Body of pancreas (tissue), 4 donors: ENCODE measurements around the gene FOXF1. TPM values are rescaled to one million over a fixed set of nuclear protein-coding genes. Genes with fewer than 3 reads are reported as not detected.

ENCODE experiments used
- ATAC-seq: fragments of 150-250 bp; one replicate; pipeline ENCODE4 v1.9.1; 2016
- DNase-seq, 4 donors: peaks; one replicate each; pipeline ENCODE4 v3.0.0-alpha.2; 2019
- H3K27ac ChIP-seq, 4 donors: fragments of 200-600 bp; sonication (generic); 1 replicate in 3 of 4; 2 replicates in 1 of 4; pipeline versions ENCODE4 v1.5.1 to v1.6.1; 2016 to 2019; ENCODE audit warnings: mild to moderate bottlenecking in 1 of 4, mixed read lengths in 1 of 4, moderate library complexity in 1 of 4
- H3K27me3 ChIP-seq, 2 donors: fragments of 200-600 bp; sonication (generic); one replicate each; pipeline ENCODE4 v1.6.0; 2016; ENCODE audit warnings: mild to moderate bottlenecking in 1 of 2
- H3K36me3 ChIP-seq, 2 donors: fragments of 200-600 bp; sonication (generic); replicated peaks in 1 of 2; 2 replicates each; pipeline ENCODE4 v1.5.1; 2016; ENCODE audit warnings: low read depth in 2 of 2; ENCODE audit not compliant: insufficient read depth in 1 of 2
- H3K4me1 ChIP-seq: fragments of 200-600 bp; sonication (generic); one replicate; pipeline ENCODE4 v1.6.0; 2016
- H3K4me3 ChIP-seq, 2 donors: fragments of 200-600 bp; sonication (generic); 1 replicate in 1 of 2; 2 replicates in 1 of 2; pipeline ENCODE4 v1.5.1; 2016 to 2019
- H3K9me3 ChIP-seq, 3 donors: fragments of 200-600 bp; sonication (generic); 1 replicate in 2 of 3; 2 replicates in 1 of 3; pipeline ENCODE4 v1.5.1; 2016
- POLR2A ChIP-seq, 3 donors: fragments of 450-650 bp; IDR thresholded peaks; one replicate each; pipeline ENCODE4 v1.6.1; 2016; ENCODE audit warnings: antibody characterized with exemption in 3 of 3, mild to moderate bottlenecking in 2 of 3
- WGBS, 2 donors: methylation state at CpG; one replicate each; pipeline ENCODE4 v1.1.5; 2017; 5-methylcytosine and 5-hydroxymethylcytosine counted together
- intact Hi-C: fragments of 100-400 bp; cut with DNase I; formaldehyde crosslinking; loops from one replicate; pipeline ENCODE4 v1.15.1; 2023
- total RNA-seq, 2 donors: library from RNA; depleted of rRNA; stranded (reverse); fragments of >200 nt; gene quantifications; one replicate each; pipeline ENCODE4 v1.1.0, GENCODE V29; 2016
- TF ChIP-seq, protein P1 (sequence below), 7 experiments: fragments of 450-650 bp in 4 of 7; fragments of 200-600 bp in 3 of 7; sonication (generic) in 3 of 7; IDR thresholded peaks; one replicate each; pipeline ENCODE4 v1.5.1; 2016 to 2019; ENCODE audit warnings: antibody characterized with exemption in 7 of 7

FOXF1 gene
- total RNA-seq, 2 donors from 2014 or later: 0.52 to 7.3 TPM

DNA sequence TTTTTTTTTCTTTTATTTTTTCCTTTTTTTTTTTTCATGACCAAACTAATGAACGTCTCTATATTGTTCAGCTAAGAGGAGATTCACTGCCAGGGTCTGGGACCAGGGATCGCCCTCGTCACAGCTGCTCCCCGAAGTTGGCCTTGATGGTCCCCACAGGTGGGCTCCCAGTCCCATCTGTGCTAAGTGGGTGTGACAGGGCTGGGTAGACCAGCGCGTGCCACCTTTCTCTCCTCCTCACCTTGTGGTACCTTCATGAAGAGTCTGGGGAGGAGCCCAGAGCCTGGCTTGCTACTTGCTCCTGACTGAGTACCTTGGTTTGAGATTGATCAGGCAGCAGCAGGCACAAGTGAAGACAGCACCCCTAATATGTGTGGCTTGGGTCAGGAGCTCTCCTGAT lies 6.5 kb upstream of the FOXF1 start:
- no peak overlapping the region for H3K4me3 ChIP-seq
- peaks cover 17% of the 10 kb centered on the region for H3K4me1 ChIP-seq
- no peak for DNase-seq

DNA sequence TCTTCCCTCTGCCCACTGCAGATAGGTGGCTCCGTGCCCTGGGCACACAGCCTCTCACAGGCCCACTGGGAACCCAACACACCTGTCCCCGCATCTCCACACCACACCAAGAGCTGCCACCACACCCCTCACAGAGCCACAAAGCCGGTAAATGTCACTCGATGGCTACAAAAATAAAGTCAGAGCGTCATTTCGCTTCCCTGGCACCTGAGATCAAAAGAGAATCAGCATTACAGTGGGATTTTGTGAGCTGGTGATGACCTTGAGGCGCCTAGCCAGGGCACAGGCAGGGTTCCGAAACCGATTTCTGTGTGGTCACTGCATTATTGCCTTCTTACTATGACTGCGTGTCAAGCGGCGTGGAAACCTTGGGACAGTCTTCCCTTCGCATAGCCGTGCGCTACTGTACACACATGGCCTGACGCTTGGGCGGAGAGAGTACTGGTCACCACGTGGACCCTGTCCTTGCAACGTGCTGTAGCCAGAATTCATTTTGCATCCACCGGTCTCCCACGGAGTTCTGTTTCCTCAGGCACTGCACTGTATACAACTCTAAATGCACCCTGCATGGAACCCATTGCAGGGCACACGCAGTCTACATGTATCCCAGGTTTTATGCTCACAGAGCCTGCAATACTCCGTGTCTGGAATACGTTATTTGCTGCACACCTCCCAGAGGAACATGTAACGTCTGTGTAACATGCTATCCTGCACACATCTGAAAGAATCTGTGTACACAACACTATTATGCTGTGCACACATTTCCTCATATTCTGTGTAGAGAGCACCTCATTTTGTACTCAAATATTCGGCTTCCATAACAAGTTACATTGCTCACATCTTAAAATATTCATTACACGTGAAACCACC lies 5.8 kb upstream of the FOXF1 start:
- H3K9me3 ChIP-seq: no peaks in the 10 kb centered on the region
- peaks cover 0 to 32% of the 10 kb centered on the region in 2 donors for H3K27me3 ChIP-seq
- H3K27ac ChIP-seq: no peak overlapping the region
- peaks cover 20% of the 10 kb centered on the region for H3K4me1 ChIP-seq
- H3K36me3 ChIP-seq: no peaks in the 10 kb centered on the region
- H3K4me3 ChIP-seq: no peak overlapping the region
- TF ChIP-seq, protein P1, sequence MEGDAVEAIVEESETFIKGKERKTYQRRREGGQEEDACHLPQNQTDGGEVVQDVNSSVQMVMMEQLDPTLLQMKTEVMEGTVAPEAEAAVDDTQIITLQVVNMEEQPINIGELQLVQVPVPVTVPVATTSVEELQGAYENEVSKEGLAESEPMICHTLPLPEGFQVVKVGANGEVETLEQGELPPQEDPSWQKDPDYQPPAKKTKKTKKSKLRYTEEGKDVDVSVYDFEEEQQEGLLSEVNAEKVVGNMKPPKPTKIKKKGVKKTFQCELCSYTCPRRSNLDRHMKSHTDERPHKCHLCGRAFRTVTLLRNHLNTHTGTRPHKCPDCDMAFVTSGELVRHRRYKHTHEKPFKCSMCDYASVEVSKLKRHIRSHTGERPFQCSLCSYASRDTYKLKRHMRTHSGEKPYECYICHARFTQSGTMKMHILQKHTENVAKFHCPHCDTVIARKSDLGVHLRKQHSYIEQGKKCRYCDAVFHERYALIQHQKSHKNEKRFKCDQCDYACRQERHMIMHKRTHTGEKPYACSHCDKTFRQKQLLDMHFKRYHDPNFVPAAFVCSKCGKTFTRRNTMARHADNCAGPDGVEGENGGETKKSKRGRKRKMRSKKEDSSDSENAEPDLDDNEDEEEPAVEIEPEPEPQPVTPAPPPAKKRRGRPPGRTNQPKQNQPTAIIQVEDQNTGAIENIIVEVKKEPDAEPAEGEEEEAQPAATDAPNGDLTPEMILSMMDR (IDR thresholded peaks at IDR 0.05): no peak
- TF ChIP-seq POLR2A (IDR thresholded peaks at IDR 0.05): no peak
- 11 to 14% methylated on average over 23 to 27 of the region's 27 CpGs for WGBS, 2 donors
- intact Hi-C loops: no loop called here
- DNase-seq (no peak), ATAC-seq (no peak)

More for the DNA sequence above, 6.5 kb upstream of the FOXF1 start:
- WGBS, 2 donors: 6% methylated on average over 6 of the region's 6 CpGs
- intact Hi-C loops: no loop called here
- TF ChIP-seq POLR2A (IDR thresholded peaks at IDR 0.05): no peak
- TF ChIP-seq, protein P1 (IDR thresholded peaks at IDR 0.05): no peak
- ATAC-seq: no peak
- Histone ChIP-seq H3K27ac (no peak overlapping the region), H3K36me3 (no peaks in the 10 kb centered on the region), H3K27me3 (peaks cover 0 to 35% of the 10 kb centered on the region in 2 donors), H3K9me3 (no peaks in the 10 kb centered on the region)

DNA sequence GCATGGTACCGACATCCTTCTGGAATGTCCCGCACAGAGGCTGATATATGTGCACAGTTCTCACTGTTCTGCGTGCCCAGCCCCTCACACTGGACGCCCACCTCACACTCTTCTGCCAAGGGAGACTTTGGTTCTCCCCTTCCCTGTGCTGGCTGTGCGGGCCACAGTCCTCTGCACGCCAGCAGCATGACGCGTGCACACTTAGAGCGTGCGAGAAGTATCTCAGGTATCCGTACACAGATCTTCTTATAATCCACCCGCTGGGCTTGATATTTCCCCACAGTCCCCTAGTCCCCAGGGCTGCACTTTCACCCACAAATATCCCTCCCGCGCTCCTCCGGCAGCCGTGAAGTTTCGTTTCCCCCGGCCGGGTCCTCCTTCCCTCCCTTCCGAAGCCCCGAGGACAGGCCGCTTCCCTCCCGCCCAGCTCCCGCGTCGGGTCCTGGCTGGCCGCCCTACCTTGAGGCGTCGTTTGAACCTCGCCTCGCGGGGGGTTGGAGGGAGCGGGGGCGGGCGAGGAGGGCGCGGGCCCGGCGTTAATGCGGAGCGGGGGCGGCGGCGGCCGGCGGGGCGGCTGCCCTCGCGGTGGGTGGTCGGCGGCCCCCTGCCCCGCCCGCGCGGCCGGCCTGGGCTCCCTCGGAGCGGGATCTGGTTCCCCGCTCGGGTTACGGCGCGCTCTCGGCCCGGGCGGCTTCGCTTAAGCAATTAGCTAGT lies 5.0 kb upstream of the FOXF1 start:
- no peak for ATAC-seq
- no peak for TF ChIP-seq POLR2A (IDR thresholded peaks at IDR 0.05)
- TF ChIP-seq, protein P1 (IDR thresholded peaks at IDR 0.05): no peak
- no peak overlapping the region for H3K4me3 ChIP-seq
- peaks cover 27% of the 10 kb centered on the region for H3K4me1 ChIP-seq
- DNase-seq: no peak
- WGBS, 2 donors: 3 to 5% methylated on average over 40 to 43 of the region's 67 CpGs
- no peak overlapping the region for H3K27ac ChIP-seq
- intact Hi-C loops: no loop called here
- peaks cover 0 to 32% of the 10 kb centered on the region in 2 donors for H3K27me3 ChIP-seq
- no peaks in the 10 kb centered on the region for H3K36me3 ChIP-seq
- no peaks in the 10 kb centered on the region for H3K9me3 ChIP-seq

DNA sequence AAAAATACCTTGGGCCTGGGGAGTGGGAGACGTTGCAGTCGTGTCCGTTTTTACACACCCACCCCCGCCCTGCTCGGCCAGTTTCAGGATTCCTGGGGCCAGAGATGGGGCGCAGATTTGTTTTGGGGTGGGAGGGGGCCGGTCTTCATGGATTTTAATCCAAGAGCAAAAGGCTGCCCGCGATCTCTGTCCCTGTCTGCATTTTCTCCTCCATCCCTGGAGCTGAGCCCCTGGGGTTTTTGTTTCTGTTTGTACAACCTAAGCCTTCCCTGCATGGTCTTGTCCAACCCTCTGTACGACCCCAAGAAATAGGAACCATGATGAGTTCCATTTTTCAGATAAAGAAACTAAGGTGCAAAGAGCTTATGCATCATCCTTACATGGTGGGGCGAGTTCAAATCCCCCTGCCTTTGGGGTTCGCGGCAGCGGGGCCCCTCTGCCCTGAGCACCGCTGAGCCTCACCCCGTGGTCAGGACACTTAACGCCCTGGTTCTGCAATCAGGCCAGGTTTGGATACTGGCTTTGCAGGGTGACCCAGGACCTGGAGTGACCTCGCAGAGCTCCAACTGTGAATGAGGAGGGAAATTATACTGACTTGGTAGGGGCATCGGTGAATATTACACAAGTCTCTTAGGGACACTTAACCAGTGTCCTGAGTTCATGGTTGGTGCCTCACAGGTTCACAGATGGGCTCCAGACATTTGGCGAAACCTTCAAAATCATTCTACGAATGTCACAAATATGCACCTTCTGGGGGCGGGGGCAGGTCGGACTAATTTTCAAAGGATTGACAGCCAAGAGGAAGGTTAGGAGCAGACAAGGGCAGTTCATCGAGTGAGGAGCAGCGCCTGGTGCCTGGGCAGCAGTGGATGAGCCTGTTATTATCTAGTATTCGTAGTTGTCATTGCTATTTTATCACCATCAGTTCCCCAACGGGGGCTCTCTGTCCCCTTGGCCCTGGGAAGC lies 4.1 kb upstream of the FOXF1 start:
- no peak overlapping the region for H3K27ac ChIP-seq
- H3K4me3 ChIP-seq: no peak overlapping the region
- H3K9me3 ChIP-seq: no peaks in the 10 kb centered on the region
- ATAC-seq (no peak), DNase-seq (no peak)
- H3K36me3 ChIP-seq: no peaks in the 10 kb centered on the region
- H3K27me3 ChIP-seq: peaks cover 0 to 32% of the 10 kb centered on the region in 2 donors
- TF ChIP-seq, protein P1 (IDR thresholded peaks at IDR 0.05): no peak
- no peak for TF ChIP-seq POLR2A (IDR thresholded peaks at IDR 0.05)
- H3K4me1 ChIP-seq: peaks cover 34% of the 10 kb centered on the region
- intact Hi-C loops: no loop called here
- 8 to 10% methylated on average over 22 to 27 of the region's 27 CpGs for WGBS, 2 donors
